IPS-18c (cell line): ENCODE data around the gene SNX25.
"Not testable (repeated sequence)": the region's sequence is repeated elsewhere in the genome, so short reads cannot be mapped to it uniquely, and the experiment has no call there.

Source experiments
- H3K4me3 ChIP-seq: 2 replicates; pipeline ENCODE4 v1.7.0; 2013; ENCODE audit warnings: low read depth, mild to moderate bottlenecking, low read length, moderate library complexity; ENCODE audit not compliant: insufficient read depth
- H3K9me3 ChIP-seq: one replicate; pipeline ENCODE4 v1.6.1; 2013; ENCODE audit warnings: mild to moderate bottlenecking, low read length, moderate library complexity; ENCODE audit not compliant: control insufficient read depth, insufficient read depth

SNX25 gene

DNA sequence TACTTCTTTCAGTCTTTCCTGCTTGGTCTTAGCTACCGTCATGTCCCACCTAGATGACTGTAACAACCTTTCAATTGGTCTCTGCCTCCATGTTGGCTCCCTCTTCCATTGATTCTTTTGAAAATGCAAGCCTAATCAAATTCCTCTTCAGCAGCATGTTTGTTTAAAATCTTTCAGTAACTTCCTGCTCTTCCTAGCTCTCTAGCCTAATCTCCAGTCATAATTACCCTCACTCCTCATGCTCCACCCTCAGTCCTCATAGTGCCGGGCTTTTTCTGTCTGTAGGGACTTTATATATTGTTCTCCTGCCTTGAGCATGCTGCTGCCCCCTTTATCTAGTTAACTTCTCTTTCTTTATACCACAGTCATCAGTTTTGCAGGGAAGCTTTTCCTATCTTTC lies 12.1 kb downstream of the SNX25 start:
- Histone ChIP-seq H3K9me3 (no peaks in the 10 kb centered on the region), H3K4me3 (no peak overlapping the region)

- H3K4me3 ChIP-seq: no peak overlapping the region
- H3K9me3 ChIP-seq: no peaks in the 10 kb centered on the region
Observed at GRCh38 chr4:185221912-185222311, 12.5 kb downstream of the SNX25 start.

- Histone ChIP-seq H3K9me3 (no peaks in the 10 kb centered on the region), H3K4me3 (no peak overlapping the region)
Observed at GRCh38 chr4:185222598-185222997, 13.2 kb downstream of the SNX25 start.

DNA sequence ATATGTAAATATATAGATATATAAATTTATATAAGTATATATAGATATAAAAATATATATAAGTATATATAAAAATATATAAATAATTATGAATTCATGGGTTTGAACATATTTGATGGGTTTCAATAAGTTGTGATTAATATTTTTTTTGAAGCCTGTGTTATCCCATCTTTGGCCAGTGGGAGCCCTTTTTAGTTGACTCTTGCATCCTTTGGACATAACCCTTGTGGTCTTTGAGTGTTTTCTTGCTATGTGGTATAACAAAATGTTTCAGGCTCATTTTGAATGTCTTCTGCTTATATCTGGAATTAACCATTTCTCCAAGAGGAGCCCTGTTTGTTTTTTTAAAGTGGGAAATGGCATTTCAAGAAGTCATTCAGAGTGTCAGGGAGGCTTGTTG lies 15.2 kb downstream of the SNX25 start:
- Histone ChIP-seq H3K4me3 (no peak overlapping the region), H3K9me3 (no peaks in the 10 kb centered on the region)

DNA sequence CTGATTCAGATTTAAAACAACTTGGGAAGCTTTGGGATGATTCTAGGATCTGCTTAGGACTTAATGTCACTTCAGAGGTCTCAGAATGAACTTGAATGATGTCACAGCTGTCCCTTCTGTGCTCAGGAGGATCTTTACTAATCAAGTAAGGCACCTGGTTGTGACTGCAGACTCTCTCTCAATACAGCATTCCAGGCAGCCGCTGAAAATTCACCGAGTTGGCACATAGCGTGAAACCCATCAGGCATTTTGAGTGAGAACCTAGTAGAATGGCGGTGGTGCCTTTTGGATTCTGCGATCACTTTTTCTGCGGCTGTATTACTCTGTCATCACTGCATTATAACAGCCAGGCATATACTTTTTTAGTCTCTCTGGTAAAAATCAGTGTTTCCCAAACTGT lies 16.5 kb downstream of the SNX25 start:
- Histone ChIP-seq H3K4me3 (no peak overlapping the region), H3K9me3 (no peaks in the 10 kb centered on the region)

DNA sequence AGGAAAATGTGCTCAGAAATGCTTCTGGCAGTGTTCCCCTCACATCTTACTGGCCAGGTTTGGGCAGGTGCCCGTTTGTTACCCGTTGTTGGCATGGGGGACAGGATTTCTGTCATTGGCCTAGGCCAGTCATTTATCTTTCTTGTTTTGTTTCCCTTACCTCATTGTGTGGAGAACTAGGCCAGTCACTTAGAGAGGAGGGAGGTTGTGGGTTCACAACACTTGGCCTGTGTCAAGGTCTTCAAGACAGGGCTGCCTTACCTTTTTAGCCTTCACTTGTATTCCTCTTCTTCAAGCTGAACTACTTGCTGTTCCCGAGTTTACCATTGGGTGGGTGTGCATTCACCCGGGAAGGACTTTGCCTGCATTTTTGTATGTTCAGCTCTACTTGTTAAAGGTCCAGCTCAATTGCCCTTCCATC lies 17.7 kb downstream of the SNX25 start:
- Histone ChIP-seq H3K9me3 (no peaks in the 10 kb centered on the region), H3K4me3 (no peak overlapping the region)

DNA sequence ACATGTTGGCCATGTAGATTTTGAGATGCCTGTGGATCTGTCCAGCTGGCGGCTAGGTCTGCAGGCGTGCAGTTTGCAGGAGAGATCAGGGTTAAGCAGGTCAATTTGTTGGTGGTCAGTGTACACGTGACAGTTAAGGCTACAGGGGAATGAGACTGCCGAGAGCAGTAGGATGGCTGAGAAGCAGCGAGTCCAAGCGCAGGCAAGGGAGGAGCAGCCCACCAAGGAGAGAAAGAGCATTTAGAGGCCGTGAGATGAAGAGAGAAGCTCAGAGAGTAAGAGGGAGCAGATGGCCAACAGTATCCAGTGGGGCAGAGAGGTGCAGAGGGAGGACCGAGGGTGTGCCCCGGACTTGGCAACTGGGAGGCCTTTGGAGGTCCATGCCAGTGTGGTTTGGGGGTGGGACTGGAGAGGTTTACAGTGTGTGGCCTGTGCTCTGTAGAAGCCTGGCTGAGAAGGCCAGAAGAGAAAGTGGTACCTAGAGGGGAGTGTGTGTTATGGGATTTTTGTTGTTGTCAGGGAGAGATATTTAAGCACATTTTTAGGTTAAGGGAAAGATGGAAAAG lies 18.4 kb downstream of the SNX25 start:
- H3K4me3 ChIP-seq: no peak overlapping the region
- H3K9me3 ChIP-seq: no peaks in the 10 kb centered on the region

- H3K4me3 ChIP-seq: no peak overlapping the region
- H3K9me3 ChIP-seq: no peaks in the 10 kb centered on the region
Observed at GRCh38 chr4:185229021-185229818, 19.8 kb downstream of the SNX25 start.

DNA sequence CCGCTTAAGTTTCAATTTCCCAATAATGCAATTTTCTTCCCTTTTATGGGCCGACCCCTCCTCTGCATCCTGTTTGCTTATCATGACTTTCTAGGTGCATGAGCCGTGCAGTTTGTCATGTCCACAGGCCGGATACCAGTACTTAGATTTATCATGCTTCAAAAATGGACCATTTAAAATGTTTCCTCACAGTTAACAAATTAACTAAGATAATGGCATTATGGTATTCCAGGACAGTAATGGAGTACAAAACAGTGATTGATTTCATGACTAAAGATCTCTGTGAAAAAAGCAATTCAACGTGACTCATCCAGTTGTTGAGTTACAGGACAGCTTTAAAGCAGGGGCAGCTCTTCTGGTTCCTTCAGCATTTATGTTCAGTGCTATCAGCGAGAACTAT lies 23.0 kb downstream of the SNX25 start:
- no peaks in the 10 kb centered on the region for H3K9me3 ChIP-seq
- H3K4me3 ChIP-seq: no peak overlapping the region

DNA sequence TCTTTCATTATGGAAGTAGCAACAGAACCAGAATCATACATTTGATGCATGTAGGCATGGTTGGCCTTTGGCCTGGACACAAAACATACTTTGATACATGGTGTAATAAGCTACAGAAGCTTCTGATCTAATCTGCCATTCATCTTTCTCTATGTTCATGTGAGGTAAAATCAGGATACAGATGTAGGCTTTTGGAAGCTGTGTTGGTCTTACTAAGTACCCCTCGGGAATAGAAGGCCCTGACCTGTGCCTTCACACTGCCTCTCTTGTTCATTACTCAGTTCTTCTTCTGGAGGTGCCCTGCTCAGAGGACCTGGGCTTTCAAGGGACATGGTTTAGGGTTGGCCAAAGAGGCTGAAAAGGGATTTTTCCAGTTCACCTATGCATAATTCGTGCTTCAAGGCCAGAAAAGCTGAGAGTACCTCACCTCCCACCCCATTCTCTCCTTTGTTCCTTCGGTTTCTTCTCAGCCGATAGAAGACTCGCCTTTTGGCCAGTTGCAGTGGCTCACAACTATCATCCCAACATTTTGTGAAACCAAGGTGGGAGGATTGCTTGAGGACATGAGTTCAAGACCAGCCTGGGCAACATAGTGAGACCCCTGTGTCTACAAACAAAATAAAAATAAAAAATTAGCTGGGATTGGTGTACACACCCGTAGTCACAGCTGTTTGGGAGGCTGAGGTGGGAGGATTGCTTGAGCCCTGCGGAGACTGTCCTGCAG lies 25.9 kb downstream of the SNX25 start:
- Histone ChIP-seq H3K9me3 (peaks cover 4% of the 10 kb centered on the region), H3K4me3 (no peak overlapping the region)

DNA sequence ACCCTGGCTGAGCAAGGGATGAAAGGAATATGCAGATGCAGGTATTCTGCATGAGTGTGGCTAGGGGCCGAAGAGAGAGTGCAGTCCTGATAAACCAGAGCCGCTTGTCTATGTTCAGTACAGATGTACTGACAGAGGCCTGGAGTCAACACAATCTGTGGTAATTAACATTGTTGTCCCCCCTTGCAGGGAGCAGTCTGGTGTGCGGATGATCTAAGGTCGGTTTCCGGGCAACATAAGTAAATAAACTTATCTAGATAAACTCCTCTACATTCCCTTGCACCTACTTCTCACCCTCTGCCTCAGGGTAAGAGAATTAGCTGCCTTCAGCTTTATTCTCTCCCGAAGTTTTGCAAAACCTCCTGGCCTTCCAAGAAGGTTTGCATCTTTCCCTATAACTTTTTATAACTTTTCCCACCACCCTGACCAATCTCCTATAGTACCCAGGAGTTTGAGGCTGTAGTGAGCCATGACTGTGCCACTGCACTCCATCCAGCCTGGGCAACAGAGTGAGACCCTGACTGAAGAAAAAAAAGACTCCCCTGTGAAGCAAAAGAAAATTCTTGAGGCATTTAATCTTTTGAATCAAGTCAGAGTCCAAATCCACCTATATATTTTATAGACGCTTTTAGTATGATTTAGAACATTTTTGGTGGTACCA lies 26.6 kb downstream of the SNX25 start:
- peaks cover 4% of the 10 kb centered on the region for H3K9me3 ChIP-seq
- no peak overlapping the region for H3K4me3 ChIP-seq

DNA sequence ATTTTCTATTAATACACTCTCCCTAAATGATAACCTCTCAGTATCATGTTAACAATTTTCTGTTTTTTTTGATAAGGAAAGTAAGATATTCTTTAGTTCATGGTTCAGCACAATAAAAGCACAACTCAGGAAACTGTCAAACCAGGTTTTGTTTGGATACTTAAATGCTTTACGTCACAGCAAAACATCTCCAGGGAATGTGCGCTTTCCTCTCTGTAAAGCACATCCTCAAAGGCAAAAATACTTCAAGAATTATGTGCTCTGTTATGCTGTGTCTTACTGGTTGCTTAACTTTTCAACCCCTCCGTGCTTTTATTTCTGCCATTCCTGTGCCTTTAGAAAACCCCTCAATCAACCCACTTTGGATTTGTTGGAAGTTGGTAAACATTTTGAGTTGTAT lies 27.8 kb downstream of the SNX25 start:
- H3K9me3 ChIP-seq: peaks cover 4% of the 10 kb centered on the region
- H3K4me3 ChIP-seq: no peak overlapping the region

GRCh38 chr4:185238215-185238681 lies 28.9 kb downstream of the SNX25 start:
- peaks cover 4% of the 10 kb centered on the region for H3K9me3 ChIP-seq
- no peak overlapping the region for H3K4me3 ChIP-seq

DNA sequence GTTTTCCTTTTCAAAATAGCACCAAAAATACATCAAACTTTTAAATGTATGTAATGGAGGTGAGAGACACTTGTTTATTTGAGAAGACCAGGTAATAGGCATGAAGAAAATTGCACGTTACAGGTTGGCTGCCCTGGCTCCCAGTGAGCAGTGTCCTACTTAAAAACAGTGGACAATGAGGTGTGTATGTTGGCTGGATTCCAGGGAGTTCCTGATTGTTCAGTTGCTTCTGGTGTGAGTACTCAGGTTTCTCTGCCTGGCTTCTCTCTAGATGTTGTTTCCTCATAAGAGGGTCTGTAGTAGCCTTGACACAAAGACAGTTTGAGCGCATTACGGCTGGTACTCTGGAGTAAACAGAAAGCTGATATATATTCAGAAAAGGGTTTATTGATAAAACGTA lies 29.4 kb downstream of the SNX25 start:
- Histone ChIP-seq H3K4me3 (no peak overlapping the region), H3K9me3 (peaks cover 4% of the 10 kb centered on the region)

DNA sequence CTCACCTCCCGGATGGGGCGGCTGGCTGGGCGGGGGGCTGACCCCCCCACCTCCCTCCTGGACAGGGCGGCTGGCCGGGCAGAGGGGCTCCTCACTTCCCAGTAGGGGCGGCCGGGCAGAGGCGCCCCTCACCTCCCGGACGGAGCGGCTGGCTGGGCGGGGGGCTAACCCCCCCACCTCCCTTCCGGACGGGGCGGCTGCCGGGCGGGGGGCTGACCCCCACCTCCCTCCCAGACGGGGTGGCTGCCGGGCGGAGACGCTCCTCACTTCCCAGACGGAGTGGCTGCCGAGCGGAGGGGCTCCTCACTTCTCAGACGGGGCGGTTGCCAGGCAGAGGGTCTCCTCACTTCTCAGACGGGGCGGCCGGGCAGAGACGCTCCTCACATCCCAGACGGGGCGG lies 31.1 kb downstream of the SNX25 start:
- not testable (repeated sequence) for H3K9me3 ChIP-seq, H3K4me3 ChIP-seq

DNA sequence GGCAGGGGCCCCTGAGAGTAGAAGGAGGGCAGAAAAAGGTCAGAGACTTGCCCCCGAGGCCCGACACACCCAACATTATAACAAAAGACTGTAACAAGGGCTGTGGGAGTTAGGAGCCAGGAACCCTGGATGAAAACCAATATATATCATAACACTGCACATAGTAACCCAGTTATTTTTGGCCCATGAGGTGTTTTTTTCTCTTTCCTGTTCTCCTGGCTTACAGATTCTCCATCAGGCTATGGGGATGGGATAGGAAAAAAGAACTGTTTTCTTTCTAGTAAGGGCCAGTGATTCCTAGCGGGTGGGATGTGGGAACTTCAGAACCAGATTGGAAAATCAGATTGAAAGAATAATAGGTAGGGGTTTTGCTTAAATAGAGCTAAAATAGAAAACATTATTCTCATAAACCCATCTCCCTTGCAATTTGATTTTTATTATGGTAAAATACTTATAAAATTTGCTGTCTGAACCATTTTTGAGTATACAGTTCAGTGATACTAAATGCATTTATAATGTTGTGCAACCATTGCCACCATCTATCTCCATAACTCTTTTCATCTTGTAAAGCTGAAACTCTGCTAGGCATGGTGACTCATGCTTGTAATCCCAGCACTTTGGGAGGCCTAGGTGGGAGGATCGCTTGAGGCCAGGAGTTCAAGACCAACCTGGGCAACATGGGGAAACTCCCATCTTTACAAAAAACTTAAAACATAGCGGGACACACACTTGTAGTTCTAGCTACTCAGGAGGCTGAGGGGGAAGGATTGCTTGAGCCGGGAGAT lies 33.5 kb downstream of the SNX25 start:
- Histone ChIP-seq H3K9me3 (peaks cover 4% of the 10 kb centered on the region), H3K4me3 (no peak overlapping the region)

DNA sequence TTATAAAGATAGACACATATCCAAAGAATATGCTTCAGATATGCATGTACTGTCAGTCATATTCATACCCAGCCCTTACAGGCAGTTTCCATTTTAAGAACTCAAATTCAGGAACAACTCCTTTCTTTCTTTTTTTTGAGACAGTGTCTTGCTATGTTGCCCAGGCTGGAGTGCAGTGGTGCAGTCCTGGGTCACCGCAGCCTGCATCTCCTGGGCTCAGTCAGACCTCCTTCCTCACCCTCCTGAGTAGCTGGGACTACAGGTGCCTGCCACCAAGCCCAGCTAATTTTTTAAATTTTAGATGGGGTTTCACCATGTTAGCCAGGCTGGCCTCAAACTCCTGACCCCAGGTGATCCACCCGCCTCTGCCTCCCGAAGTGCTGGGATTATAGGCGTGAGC lies 34.5 kb downstream of the SNX25 start:
- Histone ChIP-seq H3K9me3 (peaks cover under 1% of the 10 kb centered on the region), H3K4me3 (no peak overlapping the region)
